Activated T-helper 9 cell treated with anti-CD3 and anti-CD28 coated beads, Interleukin-2, amount 50 U/mL, for 16 hours (primary cell): ENCODE data around the gene FLVCR2.

Experiments
- DNase-seq: peaks from one replicate; pipeline ENCODE4 v3.0.0-alpha.2; 2020; ENCODE audit warnings: low read depth

FLVCR2 gene, protein sequence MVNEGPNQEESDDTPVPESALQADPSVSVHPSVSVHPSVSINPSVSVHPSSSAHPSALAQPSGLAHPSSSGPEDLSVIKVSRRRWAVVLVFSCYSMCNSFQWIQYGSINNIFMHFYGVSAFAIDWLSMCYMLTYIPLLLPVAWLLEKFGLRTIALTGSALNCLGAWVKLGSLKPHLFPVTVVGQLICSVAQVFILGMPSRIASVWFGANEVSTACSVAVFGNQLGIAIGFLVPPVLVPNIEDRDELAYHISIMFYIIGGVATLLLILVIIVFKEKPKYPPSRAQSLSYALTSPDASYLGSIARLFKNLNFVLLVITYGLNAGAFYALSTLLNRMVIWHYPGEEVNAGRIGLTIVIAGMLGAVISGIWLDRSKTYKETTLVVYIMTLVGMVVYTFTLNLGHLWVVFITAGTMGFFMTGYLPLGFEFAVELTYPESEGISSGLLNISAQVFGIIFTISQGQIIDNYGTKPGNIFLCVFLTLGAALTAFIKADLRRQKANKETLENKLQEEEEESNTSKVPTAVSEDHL

DNA sequence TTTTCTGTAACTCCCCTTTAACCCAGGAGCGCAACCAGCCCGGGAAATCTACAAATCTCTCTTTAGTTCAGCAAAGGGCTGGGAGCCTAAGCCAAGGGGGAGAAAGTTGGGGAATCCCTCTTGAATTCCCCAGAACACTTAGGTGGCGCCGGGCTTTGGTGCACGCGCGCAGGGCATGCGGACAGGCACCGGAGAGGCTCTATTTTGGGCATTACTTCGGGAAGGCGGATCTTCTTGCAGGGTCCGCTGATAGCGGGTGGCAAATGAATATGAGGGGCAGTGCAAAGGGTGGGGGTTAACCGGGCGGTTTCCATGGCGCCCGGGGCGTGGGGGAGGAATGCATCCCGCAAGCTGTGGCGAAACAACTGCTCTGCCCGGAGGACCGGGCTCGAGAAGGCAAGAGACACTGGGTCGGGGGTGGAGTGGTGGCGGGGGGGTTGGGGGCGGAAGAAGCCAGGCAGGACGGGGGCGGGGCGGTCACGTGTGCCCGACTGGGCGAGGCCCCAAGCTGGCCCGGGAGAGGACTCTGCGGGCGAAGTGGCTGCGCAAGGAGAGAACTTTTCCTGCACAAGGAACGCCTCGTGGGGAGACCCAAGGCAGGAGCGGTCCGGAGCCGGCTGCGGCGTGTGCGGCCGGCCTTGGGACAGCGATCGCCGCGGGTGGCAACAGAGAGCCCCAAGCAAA lies at the start of gene FLVCR2:
Gene FLVCR2 (plus strand): TSS at position 519 of the 684 bp plus-strand sequence. CDS start 353 bp downstream, outside the sequence.
- peak; percentile 53 for DNase-seq

DNA sequence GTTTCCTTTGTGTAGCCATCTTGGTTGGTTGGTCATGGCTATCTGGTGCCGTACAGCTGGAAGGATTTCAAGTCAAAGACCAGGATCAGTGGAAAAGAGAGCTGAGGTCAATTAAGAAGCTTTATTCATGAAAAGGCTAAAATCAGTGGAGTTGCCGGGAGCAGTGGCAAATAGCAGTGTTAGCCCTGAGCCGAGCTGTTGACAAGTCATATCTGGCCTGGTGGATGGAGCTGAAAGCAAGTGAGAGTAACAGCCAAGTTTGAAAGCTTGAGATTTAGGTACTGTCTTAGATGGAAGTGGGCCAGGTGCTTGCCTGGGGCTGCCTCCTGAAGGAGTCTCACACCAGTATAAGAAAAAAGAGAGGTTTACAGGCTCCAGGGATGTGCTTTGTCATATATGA lies 47.2 kb upstream of the FLVCR2 start:
- no peak for DNase-seq

DNA sequence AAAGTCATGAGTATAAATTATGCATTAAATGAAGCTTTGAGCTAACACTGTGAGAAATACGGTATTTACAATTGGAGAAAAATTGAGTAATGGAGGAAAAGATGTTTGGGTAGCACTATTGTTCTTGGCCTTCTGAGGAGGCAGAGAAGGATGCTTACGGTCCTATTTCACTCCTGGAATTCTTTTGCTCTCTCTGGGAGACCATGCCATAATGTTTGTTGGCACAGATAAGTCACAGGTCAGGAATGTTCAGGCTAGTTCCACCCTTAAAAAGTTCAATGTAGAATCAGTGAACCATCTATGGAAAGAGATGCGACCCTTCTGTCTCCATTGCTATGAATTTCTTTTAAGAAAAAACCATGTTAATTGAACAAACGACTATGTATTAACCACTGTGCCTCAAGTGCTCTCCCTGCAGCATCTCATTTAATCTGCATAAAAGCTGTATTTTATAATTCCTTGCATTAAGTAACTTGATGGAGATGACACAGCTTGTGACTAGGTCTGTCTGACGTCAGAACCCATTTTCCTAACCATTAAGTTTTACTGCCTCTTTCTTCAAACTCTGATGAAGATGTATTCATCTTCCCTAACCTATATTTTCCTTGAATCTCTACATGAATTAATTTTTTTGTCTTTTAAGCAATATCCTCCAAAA lies 46.6 kb upstream of the FLVCR2 start:
- no peak for DNase-seq

DNA sequence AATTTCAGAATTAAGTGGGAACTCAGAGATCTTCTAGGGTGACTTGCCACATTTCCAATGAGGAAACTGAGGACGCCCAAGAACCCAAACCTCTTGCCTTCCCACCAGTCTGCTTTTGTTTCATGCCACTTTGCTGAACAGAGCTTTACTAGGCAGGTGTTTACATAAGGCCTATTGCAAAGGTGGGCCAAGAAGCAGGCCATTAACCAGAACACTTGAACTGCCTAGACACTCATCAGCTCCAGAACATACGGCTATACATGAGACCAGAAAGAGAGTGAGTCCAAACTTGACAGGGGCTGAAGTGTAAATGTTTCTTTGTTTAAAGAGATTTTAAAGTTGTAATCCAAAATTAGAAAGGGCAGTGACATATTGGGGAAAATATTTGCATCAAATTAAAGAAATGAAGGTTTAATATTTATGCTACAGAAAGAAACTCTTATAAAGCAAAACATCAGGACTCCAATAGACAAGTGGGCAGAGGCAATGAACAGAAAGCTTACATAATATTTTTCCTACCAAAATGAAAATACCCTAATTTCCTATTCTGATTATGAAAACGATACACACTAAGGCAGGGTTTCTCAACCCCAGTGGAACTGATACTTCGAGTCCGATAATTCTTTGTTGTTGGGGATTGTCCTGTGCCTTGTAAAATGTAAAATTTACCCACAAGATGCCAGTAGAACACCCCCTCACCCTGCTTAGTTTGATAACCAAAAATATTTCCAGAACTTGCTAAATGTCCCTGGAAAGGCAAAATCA lies 44.4 kb upstream of the FLVCR2 start:
- no peak for DNase-seq

DNA sequence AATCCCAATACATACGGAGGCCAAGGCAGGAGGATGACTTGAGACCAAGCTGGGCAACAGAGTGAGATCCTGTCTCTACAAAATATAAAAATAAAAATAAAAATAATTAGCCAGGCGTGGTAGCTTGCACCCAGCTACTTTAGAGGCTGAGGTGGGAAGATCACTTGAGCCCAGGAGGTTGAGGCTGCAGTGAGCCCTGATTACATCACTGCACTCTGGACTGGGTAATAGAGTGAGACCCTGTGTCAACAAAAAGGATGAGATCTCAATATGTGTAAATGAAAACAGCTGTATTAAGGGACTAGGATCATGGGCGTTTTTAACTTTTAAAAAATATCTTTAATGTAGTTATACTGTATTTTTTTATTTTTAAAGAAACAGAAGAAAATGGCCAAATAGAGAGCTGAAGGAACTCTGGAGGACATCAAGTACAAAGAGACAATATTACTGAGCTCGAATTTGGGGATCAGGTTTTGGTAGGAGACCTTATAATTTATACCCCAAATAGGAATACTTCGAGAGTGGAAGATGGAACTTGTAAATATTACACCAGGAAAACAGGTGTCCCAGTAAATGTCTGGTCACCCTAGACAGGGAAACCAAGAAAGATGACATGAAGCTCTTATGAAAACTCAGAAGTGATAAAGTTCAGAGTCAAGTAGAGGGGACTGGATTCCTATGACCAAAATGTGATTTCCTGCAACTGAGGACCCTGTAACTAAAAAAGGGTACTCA lies 43.1 kb upstream of the FLVCR2 start:
- DNase-seq = no peak

DNA sequence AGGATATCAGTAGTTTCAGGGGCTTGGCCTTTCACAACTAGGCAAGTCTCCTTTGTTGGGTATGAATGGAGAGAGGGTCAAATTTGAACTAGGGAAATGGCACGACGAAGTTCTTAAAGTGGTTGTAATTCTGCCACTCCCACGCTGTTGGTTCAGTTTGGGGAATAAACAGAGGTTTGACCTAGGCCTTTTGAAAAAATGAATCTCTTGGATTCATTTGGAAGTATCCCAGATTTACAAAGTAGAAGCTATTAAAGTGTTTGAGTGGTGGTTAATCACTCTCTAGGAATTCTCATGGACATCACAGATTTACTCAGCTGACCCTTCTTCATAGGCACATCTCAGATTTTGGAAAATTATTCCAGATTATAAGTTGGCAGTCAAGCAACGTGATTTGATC lies 41.3 kb upstream of the FLVCR2 start:
- no peak for DNase-seq

- no peak for DNase-seq
Measured at GRCh38 chr14:75539162-75539560, 39.3 kb upstream of the FLVCR2 start.

DNA sequence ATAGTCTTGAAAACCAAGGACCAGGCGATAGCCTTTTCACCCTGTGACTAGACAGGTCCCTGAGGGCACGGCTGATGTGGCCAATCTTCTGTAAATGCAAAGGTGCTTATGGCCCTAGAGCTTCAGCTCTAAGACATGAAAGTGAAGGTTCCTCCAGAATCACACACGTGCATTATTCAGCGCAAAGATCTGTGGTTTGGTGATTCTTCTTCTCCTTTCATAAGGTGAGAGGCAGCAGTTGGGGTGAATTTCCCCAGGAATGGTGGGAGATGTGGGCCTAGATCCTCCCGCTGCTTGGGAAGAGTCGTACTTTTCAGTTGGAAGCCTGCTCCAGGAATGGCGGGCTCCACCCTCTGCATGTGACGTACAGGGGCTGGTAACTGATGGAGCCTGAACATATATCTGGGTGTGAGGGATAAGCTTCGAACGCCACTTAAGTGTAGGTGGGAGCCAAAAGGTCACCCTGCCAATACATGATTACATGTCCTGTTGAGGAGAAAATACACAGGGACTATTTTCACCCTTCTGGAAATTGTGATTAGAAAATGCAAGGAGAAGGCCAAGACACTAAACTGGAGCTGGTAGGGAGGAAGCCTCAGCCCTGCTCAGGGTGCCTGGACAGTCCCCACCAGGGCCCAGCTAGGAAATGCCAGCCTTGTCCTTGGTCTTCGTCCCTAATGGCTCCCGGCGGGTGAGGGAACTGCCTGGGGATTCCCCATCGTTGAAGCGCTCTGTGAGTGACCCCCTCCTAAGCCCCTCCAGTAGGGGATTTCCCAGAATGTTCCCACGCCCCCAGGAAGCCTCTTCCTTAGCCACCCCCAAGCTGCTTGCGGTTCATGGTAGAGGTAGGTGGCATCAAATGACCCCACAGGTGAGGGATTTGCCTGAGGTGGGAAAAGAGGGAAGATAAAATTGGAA lies 38.6 kb upstream of the FLVCR2 start:
- DNase-seq = peak; percentile 48

GRCh38 chr14:75540479-75540851 lies 38.0 kb upstream of the FLVCR2 start:
- DNase-seq = no peak

- DNase-seq = peak; percentile 77
Measured at GRCh38 chr14:75542588-75543091, 35.8 kb upstream of the FLVCR2 start.

DNA sequence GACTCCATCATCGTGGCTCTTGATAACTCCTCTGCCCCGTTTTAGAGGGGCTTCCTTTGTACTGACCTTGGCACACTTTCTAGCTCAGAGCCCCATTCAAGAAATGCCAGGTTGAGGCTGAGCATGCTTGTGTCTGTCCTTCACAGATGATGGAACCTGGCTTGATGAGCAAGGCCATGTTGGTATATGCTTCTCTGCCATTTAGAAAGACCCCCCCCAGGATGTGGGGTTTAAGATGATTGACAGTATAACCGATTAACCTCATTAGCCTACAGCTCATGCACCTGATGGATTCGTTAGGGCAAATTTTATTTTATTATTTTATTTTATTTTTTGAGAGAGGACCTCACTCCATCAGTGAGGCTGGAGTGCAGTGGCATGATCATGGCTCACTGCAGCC lies 35.2 kb upstream of the FLVCR2 start:
- no peak for DNase-seq

- DNase-seq = no peak
Measured at GRCh38 chr14:75543786-75544185, 34.6 kb upstream of the FLVCR2 start.

GRCh38 chr14:75545907-75546306 lies 32.5 kb upstream of the FLVCR2 start:
- no peak for DNase-seq

DNA sequence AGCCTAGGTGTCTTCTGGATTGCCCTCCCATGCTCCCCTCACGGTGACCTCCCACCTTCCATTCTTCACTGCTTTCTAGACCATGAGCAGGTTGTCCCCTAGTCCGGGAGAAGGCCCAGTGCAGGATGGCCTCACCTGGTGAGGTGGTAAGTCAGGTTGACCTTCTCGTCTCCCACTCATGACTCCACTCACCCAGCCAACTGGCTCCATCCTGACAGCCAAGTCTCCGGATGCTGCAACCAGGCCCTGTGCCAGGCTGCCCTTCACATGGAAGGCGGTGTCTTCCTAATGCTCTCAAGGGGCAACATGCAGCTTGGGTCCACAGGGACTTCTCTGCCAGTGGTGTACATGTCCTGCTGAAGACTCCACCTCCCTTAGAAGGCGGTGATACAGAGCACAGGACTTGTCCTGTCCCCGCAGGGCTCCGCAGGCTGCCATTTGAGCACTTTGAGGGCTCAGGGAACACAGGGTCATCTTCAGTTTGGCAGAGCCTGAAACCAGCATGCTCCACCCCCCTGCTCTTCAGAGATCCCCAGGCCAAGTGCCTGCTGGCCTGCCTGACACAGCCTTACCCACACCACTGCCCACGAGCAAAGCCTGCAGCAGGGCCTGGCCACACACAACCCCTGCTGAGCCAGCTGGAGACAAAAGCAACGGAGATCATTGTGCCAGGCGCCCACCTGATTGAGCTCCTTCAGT lies 30.7 kb upstream of the FLVCR2 start:
- DNase-seq = no peak

DNA sequence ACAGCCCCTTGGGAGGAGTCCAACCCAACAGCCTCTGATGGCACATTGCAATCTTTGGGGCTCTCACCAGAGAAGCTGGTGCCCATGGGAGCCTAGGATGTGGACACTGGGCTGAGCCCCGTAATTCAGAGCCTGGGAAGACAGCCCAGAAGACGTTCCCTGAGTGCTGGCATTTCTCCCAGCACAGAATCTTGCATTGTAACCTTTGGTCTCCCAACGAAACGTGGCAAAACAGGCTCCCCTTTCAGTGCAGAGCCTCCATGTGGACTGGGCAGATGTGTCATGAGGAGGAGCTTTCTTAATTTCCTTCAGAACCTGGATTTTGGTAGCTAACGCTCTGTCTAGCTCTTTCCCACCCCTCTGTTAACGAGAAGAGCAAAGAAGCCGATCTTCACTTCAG lies 29.9 kb upstream of the FLVCR2 start:
- DNase-seq = no peak

DNA sequence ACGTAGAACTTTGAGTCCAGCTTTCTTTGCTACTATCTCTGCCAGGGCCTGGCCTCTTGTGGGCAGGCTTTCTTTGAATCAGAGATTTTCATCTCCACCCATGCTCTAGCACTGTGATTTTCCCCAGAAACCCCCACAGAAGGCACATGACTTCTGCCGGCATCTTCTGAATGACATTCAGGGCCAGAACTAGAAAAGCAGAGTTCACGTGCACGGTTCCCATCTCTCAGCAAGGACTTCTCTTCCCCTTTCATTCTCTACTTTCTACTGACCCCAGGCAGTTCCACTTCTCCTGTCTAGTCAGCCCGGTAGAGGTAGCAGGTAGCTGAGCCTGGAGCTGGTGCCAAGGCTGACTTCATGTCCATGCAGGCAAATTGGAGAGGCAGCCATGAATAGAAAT lies 29.3 kb upstream of the FLVCR2 start:
- DNase-seq = no peak

- DNase-seq = no peak
Measured at GRCh38 chr14:75551021-75551420, 27.4 kb upstream of the FLVCR2 start.

GRCh38 chr14:75553157-75553556 lies 25.3 kb upstream of the FLVCR2 start:
- DNase-seq = no peak

- no peak for DNase-seq
Measured at GRCh38 chr14:75553761-75554364, 24.6 kb upstream of the FLVCR2 start.
